ENCODE measurements around the gene RFTN1.

The RFTN1 gene

GRCh38 chr3:16432714-16433113 lies 80.8 kb downstream of the RFTN1 start:
- no peak for DNase-seq (ENCODE audit: low read depth in 2 of 2)

- no peak for DNase-seq (ENCODE audit: low read depth in 2 of 2)
Measured at GRCh38 chr3:16430717-16431630, 82.5 kb downstream of the RFTN1 start.

- DNase-seq (ENCODE audit: low read depth in 2 of 2): no peak
Measured at GRCh38 chr3:16429086-16429485, 84.4 kb downstream of the RFTN1 start.

GRCh38 chr3:16428612-16429011 lies 84.9 kb downstream of the RFTN1 start:
- DNase-seq (ENCODE audit: low read depth in 2 of 2): no peak

GRCh38 chr3:16427103-16427965 lies 86.2 kb downstream of the RFTN1 start:
- no peak for DNase-seq (ENCODE audit: low read depth in 2 of 2)

GRCh38 chr3:16426665-16427064 lies 86.8 kb downstream of the RFTN1 start:
- no peak for DNase-seq (ENCODE audit: low read depth in 2 of 2)

GRCh38 chr3:16426029-16426400 lies 87.5 kb downstream of the RFTN1 start:
- no peak for DNase-seq (ENCODE audit: low read depth in 2 of 2)

GRCh38 chr3:16425398-16426028 lies 88.0 kb downstream of the RFTN1 start:
- DNase-seq (ENCODE audit: low read depth in 2 of 2): no peak

GRCh38 chr3:16423947-16424673 lies 89.4 kb downstream of the RFTN1 start:
- no peak for DNase-seq (ENCODE audit: low read depth in 2 of 2)

- no peak for DNase-seq (ENCODE audit: low read depth in 2 of 2)
Measured at GRCh38 chr3:16423298-16423697, 90.2 kb downstream of the RFTN1 start.

GRCh38 chr3:16419640-16420241 lies 93.8 kb downstream of the RFTN1 start:
- DNase-seq (ENCODE audit: low read depth in 2 of 2): no peak

GRCh38 chr3:16417945-16418739 lies 95.4 kb downstream of the RFTN1 start:
- DNase-seq (ENCODE audit: low read depth in 2 of 2): no peak

GRCh38 chr3:16415911-16416476 lies 97.5 kb downstream of the RFTN1 start:
- DNase-seq (ENCODE audit: low read depth in 2 of 2): no peak

- DNase-seq (ENCODE audit: low read depth in 2 of 2): no peak
Measured at GRCh38 chr3:16413321-16413720, 100.2 kb downstream of the RFTN1 start.

- no peak for DNase-seq (ENCODE audit: low read depth in 2 of 2)
Measured at GRCh38 chr3:16412192-16412800, 101.2 kb downstream of the RFTN1 start.

GRCh38 chr3:16411441-16411840 lies 102.1 kb downstream of the RFTN1 start:
- no peak for DNase-seq (ENCODE audit: low read depth in 2 of 2)

- DNase-seq (ENCODE audit: low read depth in 2 of 2): no peak
Measured at GRCh38 chr3:16410659-16411058, 102.8 kb downstream of the RFTN1 start.

GRCh38 chr3:16409032-16409431 lies 104.5 kb downstream of the RFTN1 start:
- no peak for DNase-seq (ENCODE audit: low read depth in 2 of 2)

- no peak for DNase-seq (ENCODE audit: low read depth in 2 of 2)
Measured at GRCh38 chr3:16407366-16407765, 106.1 kb downstream of the RFTN1 start.

- DNase-seq (ENCODE audit: low read depth in 2 of 2): no peak
Measured at GRCh38 chr3:16406579-16406978, 106.9 kb downstream of the RFTN1 start.

All from stimulated activated CD8-positive, alpha-beta memory T cell treated with anti-CD3 and anti-CD28 coated beads, Interleukin-15, amount 100 ng/mL, for 48 hours (primary cell).